GM12801 (cell line): ENCODE measurements around the gene VASP.

Experiments
- TF ChIP-seq, protein P1 (sequence below): IDR thresholded peaks from one replicate; pipeline ENCODE4 v1.5.1; 2011; ENCODE audit warnings: control low read depth; ENCODE audit not compliant: insufficient read length; ENCODE audit errors: extremely low read depth

The VASP gene

DNA sequence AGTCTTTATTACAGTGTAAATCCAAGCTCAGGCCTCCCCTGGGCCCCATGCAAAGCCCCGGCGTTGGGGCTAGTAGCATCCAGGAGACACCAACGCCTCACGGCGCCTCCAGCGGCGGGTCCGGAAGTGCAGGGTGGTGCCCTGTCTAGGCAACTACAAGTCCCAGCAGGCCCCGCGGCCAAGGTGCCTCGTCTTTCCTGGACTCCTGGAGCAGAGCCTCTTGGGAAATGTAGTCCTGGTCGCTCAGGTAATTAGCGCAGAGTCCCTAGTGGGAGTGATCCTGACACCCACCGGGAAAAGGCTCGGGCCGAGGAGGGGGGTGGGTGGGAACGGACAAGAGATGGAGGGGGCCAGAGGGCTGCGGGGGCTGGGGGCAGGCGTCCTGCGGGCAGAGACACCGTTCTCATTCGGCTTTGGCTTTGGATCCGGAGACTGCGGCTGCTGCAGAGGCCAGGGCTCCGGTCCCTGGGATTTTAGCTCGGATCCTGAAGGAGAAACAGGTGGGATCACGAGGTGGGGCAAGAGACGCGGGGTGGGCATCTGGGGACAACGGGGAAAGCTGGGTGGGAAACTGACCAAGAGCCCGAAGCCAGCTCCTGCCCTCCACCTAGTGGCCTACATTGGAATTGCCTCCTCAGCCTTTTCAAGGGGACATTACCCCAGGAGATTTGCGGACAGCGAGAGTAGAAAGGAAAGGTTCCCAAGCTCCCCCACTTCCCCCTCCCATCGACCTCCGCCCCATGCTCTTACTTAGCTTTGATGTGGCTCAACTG is 21.8 kb upstream of the VASP start:
- TF ChIP-seq, protein P1, sequence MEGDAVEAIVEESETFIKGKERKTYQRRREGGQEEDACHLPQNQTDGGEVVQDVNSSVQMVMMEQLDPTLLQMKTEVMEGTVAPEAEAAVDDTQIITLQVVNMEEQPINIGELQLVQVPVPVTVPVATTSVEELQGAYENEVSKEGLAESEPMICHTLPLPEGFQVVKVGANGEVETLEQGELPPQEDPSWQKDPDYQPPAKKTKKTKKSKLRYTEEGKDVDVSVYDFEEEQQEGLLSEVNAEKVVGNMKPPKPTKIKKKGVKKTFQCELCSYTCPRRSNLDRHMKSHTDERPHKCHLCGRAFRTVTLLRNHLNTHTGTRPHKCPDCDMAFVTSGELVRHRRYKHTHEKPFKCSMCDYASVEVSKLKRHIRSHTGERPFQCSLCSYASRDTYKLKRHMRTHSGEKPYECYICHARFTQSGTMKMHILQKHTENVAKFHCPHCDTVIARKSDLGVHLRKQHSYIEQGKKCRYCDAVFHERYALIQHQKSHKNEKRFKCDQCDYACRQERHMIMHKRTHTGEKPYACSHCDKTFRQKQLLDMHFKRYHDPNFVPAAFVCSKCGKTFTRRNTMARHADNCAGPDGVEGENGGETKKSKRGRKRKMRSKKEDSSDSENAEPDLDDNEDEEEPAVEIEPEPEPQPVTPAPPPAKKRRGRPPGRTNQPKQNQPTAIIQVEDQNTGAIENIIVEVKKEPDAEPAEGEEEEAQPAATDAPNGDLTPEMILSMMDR: peak; percentile 55

DNA sequence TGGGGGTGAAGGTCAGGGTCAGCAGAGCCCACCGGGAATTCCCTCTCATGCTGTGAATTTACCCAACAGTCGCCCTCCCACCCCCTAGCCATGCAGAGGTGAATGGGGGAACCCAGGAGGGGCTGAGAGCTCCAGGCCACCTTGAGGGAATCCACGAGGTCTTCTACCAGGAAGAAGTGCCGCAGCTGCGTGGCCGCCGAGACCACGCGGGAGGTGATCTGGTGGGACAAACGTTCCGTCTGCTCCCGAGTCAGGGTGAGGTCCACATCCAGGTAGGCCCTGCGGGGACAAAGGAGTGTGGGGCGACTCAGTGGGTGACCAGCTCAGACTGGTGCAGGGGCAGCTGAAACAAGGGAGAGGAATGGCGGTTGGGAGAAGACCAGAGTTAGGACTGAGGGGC is 18.6 kb upstream of the VASP start:
- TF ChIP-seq, protein P1: no peak

DNA sequence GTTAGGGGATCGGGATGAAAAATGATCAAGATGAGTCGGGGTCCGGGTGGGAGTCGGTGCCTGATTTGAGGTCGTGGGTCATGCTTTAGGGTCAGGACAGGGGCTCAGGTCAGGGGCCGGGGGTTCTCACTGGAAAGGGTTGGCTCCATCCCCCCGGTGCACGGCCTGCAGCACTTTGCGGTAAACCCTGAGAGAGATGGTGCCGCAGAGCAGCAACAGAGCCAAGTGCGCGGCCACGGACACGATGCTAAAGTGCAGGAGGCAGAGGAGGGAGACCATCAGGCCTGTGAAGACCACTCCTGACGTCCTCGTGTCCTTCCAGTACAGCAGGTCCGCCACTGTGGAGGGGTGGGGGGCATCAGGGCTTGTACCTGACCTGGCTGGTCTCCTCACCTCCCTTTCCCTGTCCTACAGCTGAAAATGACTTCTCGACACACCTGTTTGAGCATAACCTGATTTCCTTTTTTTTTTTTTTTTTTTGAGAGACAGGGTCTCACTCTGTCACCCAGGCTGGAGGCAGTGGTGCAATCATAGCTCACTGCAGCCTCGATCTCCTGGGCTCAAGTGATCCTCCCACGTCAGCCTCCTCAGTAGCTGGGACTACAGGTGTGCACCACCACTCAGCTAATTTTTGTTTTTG is 17.9 kb upstream of the VASP start:
- TF ChIP-seq, protein P1: no peak

DNA sequence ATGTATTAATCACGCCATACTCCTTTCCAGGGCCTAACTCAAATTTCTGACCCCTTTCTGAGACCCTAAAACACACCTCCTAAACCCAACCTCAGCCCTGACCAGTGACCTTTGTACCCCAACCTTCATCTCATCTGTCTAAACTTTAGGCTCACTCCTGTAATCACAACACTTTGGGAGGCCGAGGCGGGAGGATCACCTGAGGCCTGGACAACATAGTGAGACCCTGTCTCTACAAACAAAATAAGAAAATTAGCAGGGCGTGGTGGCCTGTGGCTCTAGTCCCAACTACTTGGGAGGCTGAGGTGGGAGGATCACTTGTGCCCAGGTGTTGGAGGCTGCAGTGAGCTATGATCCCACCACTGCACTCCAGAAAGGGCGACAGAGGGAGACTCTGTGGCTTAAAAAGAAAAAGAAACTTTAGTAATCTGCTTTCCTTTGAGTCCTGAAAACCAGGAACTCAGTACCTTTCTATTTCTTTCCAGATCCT is 15.1 kb upstream of the VASP start:
- TF ChIP-seq, protein P1: no peak

DNA sequence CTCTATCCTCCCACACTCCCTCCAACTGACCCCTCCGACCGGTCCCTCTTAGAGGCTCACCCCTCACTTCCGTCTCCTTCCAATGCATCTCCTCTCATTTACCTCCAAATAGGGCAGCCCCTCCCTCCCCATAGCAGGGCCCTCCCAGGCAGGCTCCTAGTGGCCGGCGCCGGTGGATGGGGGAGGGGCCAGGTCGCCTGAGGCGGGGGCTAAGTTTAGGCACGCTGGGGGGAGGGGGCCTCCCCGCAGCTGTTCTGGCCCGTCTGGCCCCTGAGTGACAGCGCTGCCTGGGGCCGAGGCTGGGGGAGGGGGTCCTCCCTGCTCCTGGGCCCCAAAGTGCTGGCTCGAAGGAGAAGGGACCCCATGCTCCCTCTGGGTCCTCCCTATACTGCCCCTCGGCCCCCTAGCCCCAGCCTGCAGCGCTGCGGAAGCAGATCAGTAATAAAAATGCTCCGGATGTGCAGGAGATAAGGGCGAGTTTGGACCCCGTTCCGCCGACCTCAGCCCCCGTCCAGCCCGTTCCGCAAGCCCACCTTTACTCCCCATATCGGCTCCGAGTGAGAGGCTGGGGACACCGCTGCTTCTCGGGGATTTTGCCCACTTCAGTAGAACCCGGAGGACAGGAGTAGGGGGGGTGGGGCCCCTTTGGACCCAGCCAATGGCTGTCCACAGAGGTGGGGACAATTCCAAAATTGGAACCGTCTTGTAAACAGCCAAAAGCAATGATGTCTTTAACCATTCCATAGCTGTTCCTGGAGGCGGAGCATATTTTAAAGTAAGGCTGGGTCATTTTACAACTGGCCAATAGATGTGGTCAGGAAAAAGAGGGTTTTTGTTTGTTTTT is 14.4 kb upstream of the VASP start:
- TF ChIP-seq, protein P1: no peak

DNA sequence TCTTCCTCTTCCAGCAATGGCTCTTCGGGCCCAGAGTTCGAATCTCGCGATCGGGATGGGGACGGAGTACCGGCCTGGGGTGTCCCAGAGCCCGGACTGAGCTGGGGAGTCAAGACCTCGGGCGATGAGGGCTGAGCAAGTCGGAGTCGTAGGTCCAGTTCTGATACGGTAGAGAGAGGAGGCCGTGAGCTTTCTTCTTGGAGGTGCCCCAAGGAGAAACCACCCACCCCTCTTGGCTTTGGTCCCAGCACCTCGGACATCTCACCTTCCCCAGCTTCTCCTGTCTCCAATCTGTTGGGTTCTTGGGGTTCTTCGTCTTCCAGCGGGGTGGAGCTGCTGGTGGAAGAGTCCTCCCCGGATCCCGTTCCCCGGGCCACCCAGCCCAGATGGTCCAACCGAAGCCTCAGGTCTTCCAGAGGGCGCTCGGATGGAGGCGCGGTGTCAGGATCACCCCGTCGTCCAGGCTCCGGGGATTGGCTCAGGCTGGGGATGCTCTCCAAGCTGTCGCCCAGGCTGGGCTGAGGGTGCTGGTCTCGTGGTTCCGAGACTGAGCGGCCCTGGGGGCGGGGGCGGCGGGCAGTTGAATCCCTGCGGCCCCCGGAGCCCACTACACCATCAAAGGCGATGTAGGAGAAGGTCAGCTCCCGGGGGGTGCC is 12.9 kb upstream of the VASP start:
- TF ChIP-seq, protein P1: no peak
